CD4-positive, alpha-beta T cell treated with Interleukin-6 at 100 ng/mL for 8 hours (primary cell): ENCODE data around the gene PBX3.

Experiments used
- DNase-seq: peaks from one replicate; pipeline ENCODE4 v3.0.0-alpha.2; 2020; ENCODE audit warnings: mixed read lengths, low spot score

Gene PBX3

DNA sequence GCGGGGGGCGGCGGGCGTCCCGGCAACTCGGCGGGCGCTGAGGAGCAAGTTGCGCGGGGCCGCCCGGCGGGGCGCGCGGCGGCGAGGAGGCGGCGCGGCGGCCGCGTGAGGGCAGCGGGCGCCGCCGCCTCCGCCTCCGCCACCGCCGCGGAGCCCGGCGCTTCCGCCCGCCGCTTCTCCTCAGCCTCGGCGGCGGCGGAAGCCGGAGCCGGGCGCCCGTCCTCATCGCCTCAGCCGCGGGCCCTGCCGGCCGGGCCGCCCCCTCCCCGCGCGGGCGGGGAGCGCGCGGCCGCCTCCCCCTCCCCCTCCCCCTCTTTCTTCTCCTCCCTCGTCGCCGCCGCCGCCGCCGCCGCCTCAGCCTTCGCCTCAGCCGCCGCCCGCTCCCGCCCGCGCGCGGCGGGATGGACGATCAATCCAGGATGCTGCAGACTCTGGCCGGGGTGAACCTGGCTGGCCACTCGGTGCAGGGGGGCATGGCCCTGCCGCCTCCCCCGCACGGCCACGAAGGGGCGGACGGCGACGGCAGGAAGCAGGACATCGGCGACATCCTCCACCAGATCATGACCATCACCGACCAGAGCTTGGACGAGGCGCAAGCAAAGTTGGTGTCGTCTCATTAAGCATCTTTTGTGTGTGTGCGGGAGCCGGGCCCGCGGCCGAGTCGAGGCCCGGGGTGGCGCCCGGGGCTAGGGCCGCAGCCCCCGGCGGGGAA is at the start of gene PBX3:
Gene PBX3, plus strand, starts transcription at position 321 of the 712 bp plus-strand sequence.
- DNase-seq = peak; percentile 39

- no peak for DNase-seq
Measured at GRCh38 chr9:125699870-125700269, 47.3 kb upstream of the PBX3 start.

DNA sequence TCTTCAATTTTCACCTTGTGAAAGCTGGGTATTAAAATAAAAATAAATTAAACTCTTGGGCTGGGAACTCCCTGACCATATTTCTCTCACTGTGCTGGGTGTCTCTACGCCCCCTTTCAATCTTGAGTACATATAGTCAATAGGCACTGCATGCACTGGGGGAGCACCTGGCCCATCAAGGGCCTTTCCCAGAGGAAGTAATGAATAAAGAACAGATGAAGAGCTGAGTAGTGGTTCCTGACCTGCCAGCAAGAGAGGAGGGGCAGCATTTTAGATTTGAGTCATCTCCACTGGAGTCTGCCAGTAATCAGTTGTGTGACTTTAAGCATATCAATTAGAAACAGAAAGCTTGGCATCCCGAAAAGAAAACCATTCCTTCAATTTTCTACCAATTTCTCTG is 46.4 kb upstream of the PBX3 start:
- no peak for DNase-seq

DNA sequence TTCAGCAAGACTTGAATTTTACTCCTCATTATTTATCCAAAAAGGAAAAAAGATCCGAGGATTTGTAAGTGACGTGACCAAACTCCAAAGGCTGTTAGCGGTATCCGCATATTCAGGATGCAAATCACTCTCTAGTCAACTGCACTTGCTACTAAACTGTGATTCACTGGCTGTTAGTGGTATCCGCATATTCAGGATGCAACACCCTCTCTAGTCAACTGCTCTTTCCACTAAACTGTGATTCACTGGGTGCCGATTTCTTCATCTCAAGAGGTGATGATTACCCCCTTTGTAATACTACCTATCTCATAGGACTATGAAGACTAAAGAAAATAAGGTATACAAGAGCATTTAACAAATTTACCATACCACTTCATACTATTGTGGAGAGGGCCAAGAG is 45.8 kb upstream of the PBX3 start:
- no peak for DNase-seq

GRCh38 chr9:125703662-125704061 is 43.5 kb upstream of the PBX3 start:
- DNase-seq = no peak

DNA sequence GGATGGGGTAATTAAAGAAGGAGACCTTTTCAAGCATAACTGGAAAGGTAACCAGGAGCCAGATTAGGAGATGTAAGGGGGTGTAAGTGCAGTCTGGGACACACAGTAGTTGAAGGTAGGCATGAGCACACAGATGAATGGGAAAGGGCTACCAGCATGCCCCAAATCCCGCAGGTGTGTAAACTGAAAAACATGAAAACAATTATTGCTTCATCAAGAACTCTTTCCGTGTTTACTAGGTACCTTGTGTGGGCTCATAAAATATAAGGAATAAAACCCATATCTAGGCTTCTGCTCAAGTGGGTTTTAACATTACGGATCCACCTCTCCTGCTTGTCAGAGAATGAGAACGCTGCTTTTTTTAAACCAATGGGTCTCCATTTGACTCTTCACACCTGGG is 41.3 kb upstream of the PBX3 start:
- DNase-seq = no peak

- peak; percentile 95 for DNase-seq
Measured at GRCh38 chr9:125706651-125707471, 40.3 kb upstream of the PBX3 start, which contains the start of gene MAPKAP1. MAPKAP1 (minus strand) TSS chr9:125707208; CDS start chr9:125672574, 34,634 bp downstream.

GRCh38 chr9:125707472-125707804 is 39.7 kb upstream of the PBX3 start:
- no peak for DNase-seq

DNA sequence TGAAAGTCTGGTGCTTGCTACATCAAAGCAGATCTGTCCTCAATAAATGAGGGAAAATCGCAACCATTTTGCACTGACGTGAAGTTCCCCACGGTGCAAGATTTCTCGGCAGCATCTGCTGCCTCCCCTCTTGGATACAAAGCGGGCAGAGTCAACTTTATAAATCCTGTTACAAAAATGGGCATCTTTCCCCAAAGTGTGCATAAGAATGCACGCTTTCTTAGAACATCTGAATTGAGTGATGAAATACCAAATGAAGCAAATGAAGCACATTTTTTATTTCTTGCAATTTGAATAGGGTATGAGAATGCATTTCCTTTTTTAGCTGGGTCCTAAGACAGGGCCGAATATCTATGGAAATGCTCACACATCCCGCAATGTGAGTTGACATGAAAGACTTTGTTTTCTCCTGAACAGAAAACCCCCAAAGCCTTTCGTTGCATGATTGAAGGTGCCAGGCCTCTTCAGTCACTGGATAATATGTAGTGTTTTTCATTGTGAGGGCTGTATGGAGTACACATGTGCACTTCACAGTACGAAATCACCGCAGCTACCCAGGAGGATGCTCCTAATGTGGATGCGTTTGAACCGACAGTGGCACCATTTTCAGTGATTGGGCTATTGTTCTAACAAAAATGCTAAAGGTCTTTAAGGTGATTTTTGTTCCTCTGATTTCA is 20.6 kb upstream of the PBX3 start:
- no peak for DNase-seq

DNA sequence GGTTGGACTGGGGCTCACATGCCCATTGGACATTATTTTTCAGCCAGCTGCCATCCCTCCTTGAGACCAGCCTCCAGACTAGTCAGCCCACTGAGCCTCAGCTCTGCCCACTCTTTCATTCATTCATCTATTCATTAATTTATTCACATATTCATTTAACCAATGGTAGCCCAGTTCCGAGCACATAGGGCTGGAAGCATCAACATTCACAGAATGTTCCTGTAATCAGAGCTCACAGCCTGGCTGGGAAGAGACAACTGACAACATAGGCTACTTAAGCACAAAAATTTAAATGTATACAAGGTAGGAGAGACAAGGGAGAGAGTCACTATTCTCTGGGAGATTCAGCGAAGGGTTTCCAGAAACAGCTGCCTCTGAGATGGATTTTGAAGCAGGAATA is 17.0 kb upstream of the PBX3 start:
- no peak for DNase-seq

DNA sequence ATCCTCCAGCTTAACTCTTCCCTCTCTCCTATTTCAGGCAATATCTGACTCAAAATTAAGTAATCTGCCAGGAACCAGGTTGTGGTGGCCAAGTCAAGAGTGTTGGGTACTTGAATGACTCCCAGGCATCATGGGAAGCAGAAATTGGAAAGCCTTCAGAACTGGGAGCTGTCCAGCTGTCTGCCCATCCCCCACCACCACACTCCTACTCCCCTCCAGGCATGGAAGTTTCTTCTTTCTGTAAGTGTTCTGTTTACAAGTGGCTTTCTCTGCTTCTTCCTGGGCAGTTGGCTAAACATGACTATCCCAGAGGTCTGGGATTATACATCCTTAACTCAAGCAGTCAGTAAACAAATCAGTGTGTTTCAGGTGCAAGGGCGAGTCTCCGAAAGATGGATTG is 14.6 kb upstream of the PBX3 start:
- DNase-seq = no peak

- no peak for DNase-seq
Measured at GRCh38 chr9:125739436-125739835, 7.7 kb upstream of the PBX3 start.

- DNase-seq = no peak
Measured at GRCh38 chr9:125742657-125743056, 4.5 kb upstream of the PBX3 start.

DNA sequence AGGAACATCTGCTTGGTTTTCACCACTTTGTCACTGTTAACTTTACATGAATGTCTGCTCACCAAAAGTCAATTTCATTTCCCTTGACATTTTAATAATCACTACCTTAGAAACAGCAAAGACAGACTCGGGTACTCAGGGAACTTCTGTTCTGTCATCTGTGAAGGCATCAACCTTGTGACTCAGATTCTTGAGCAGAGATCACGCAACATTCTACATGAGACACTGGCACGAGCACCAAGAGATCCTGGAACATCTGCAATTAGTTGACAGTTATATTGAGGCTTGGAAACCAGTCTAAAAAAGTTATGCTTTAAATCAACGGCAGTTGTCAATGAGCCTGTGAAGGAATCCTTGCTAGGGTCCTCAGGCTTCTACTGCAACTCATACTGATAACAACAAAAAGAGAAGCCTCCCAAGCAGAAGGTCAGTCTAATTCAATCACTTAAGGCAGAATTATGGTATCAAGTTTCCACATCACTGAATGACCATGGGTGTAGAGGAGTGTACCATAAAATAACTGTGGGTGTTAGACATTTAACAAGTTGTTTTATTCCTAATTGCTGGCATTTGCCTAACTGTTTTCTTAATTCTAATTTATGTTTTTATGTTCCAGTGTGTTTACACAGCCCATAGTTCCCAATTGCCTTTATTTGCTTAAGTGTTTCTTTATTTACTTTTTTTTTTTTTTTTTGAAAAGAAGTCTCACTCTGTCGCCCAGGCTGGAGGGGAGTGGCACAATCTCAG is 3.3 kb upstream of the PBX3 start:
- no peak for DNase-seq

GRCh38 chr9:125744616-125745015 is 2.6 kb upstream of the PBX3 start:
- DNase-seq = no peak

- DNase-seq = no peak
Measured at GRCh38 chr9:125745018-125745417, 2.2 kb upstream of the PBX3 start.

DNA sequence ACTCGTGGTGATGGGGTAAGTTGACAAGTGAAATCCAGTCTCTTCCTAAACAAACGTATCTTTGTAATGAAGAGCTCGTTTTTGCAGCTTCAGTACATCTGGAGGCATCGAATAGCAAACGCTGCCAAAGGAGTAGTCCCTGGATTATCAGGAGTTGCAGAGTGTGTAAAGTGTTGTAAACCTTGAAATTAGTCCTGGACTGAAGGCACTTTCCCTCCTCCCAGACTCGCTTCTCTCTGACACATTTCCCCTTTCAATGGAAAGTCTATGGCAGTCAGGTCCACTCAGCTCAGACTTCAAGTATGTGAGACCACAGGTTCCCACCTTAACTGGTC is 1.5 kb upstream of the PBX3 start:
- DNase-seq = no peak

- peak; percentile 93 for DNase-seq
Measured at GRCh38 chr9:125746017-125746773, 978 bp upstream of the PBX3 start.

DNA sequence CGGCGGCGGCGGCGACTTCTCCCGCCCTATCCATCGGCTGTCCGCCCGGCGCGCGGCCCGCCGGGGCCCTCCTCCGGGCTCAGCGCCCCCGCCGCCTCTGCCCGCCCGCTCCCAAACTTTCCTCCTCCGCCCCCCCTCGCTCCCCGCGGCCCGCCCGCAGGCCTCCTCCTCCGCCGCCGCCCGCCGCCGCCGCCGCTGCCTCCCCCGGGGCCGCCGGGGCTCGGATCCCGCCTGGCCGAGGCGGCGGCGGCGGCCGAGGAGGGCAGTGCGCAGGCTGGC is 460 bp upstream of the PBX3 start:
- DNase-seq = no peak

GRCh38 chr9:125747765-125748445 is 732 bp downstream of the PBX3 start:
- DNase-seq = peak; percentile 3

GRCh38 chr9:125748446-125749099 is 1.4 kb downstream of the PBX3 start:
- DNase-seq = no peak
